Chondrocyte (in vitro differentiated cells): Measurements from ENCODE around the gene ZNF488. TPM values are rescaled to one million over a fixed set of nuclear protein-coding genes. Genes with fewer than 3 reads are reported as not detected.

Experiments used
- DNase-seq: peaks from one replicate; pipeline ENCODE4 v3.0.0; 2021; ENCODE audit warnings: mixed read lengths, low spot score
- H3K27ac Mint-ChIP-seq: one replicate; pipeline ENCODE4 v1.8.0; 2021; ENCODE audit warnings: mild to moderate bottlenecking, moderate library complexity, mixed read lengths; ENCODE audit not compliant: unreplicated experiment
- H3K27me3 Mint-ChIP-seq: 2 replicates; pipeline ENCODE4 v1.8.0; 2021; ENCODE audit warnings: low read depth, mixed read lengths
- H3K36me3 Mint-ChIP-seq: 2 replicates; pipeline ENCODE4 v1.8.0; 2021; ENCODE audit warnings: low read depth, mixed read lengths
- H3K4me1 Mint-ChIP-seq: 2 replicates; pipeline ENCODE4 v1.8.0; 2021; ENCODE audit warnings: low read depth, mild to moderate bottlenecking, mixed read lengths
- H3K4me3 Mint-ChIP-seq: one replicate; pipeline ENCODE4 v1.8.0; 2021; ENCODE audit warnings: mild to moderate bottlenecking, moderate library complexity, mixed read lengths; ENCODE audit not compliant: unreplicated experiment
- H3K9me3 Mint-ChIP-seq: 2 replicates; pipeline ENCODE4 v1.8.0; 2021; ENCODE audit warnings: low read depth, mixed read lengths
- CTCF ChIP-seq: fragments of 200-600 bp; sonication (generic); IDR thresholded peaks from 2 replicates; pipeline ENCODE4 v1.5.0; 2021; ENCODE audit warnings: antibody characterized with exemption, mild to moderate bottlenecking, moderate library complexity
- total RNA-seq: library from RNA; stranded (reverse); gene quantifications from 3 replicates; pipeline ENCODE4 v1.2.1, GENCODE V29; 2021

The ZNF488 gene
- total RNA-seq, 1 donor from 2014 or later = 0.17 TPM

GRCh38 chr10:47412177-47412730, 28.2 kb upstream of the ZNF488 start:
- no peak for DNase-seq
- H3K36me3 Mint-ChIP-seq = no peaks in the 10 kb centered on the region
- H3K9me3 Mint-ChIP-seq = no peaks in the 10 kb centered on the region
- TF ChIP-seq CTCF = no peak
- no peaks in the 10 kb centered on the region for H3K27me3 Mint-ChIP-seq
- no peaks in the 10 kb centered on the region for H3K4me1 Mint-ChIP-seq
- H3K4me3 Mint-ChIP-seq = no peak overlapping the region
- no peak overlapping the region for H3K27ac Mint-ChIP-seq

GRCh38 chr10:47410862-47411261, 26.8 kb upstream of the ZNF488 start:
- Mint-ChIP-seq H3K27ac (no peak overlapping the region), H3K4me3 (no peak overlapping the region), H3K36me3 (no peaks in the 10 kb centered on the region), H3K27me3 (no peaks in the 10 kb centered on the region), H3K4me1 (peaks cover 7% of the 10 kb centered on the region), H3K9me3 (no peaks in the 10 kb centered on the region)
- no peak for TF ChIP-seq CTCF
- DNase-seq = no peak

DNA sequence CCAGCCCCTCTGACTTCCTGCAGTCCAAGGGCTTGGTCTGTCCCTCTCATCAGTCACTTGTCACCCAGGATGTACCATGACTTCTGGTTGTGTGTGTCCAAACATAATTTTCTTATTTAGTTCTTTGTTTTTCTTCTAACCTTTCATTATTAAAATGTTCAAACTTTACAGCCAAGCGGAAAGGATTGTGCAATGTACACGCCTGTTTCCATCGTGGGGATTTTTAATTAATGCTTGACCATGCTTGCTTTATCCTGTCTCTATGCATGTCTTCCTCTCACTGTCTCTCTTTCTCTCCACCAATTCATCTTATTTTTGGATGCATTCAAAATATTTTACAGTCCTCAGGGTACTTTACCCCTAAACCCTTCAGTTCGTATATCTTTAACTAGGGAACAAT, 26.2 kb upstream of the ZNF488 start:
- no peak overlapping the region for H3K27ac Mint-ChIP-seq
- peaks cover 7% of the 10 kb centered on the region for H3K4me1 Mint-ChIP-seq
- no peaks in the 10 kb centered on the region for H3K9me3 Mint-ChIP-seq
- H3K27me3 Mint-ChIP-seq = no peaks in the 10 kb centered on the region
- H3K36me3 Mint-ChIP-seq = no peaks in the 10 kb centered on the region
- no peak for DNase-seq
- no peak overlapping the region for H3K4me3 Mint-ChIP-seq
- TF ChIP-seq CTCF = no peak

GRCh38 chr10:47409866-47410256, 25.8 kb upstream of the ZNF488 start:
- peak; percentile 74 for DNase-seq
- TF ChIP-seq CTCF = no peak
- no peak overlapping the region for H3K27ac Mint-ChIP-seq
- no peaks in the 10 kb centered on the region for H3K36me3 Mint-ChIP-seq
- no peaks in the 10 kb centered on the region for H3K9me3 Mint-ChIP-seq
- H3K4me1 Mint-ChIP-seq = peaks cover 7% of the 10 kb centered on the region
- H3K4me3 Mint-ChIP-seq = no peak overlapping the region
- H3K27me3 Mint-ChIP-seq = no peaks in the 10 kb centered on the region

GRCh38 chr10:47409171-47409865, 25.2 kb upstream of the ZNF488 start:
- H3K36me3 Mint-ChIP-seq = no peaks in the 10 kb centered on the region
- peaks cover 9% of the 10 kb centered on the region for H3K4me1 Mint-ChIP-seq
- no peaks in the 10 kb centered on the region for H3K27me3 Mint-ChIP-seq
- no peaks in the 10 kb centered on the region for H3K9me3 Mint-ChIP-seq
- TF ChIP-seq CTCF = no peak
- no peak overlapping the region for H3K4me3 Mint-ChIP-seq
- no peak overlapping the region for H3K27ac Mint-ChIP-seq
- peak; percentile 80 for DNase-seq
